Nephron (organoid): ENCODE data around the gene LAMB4.

Source experiments
- H3K27ac Mint-ChIP-seq, 3 experiments: 2 replicates each; pipeline ENCODE4 v1.8.0; 2020; ENCODE audit warnings: mixed read lengths in 3 of 3, mild to moderate bottlenecking in 2 of 3, moderate library complexity in 1 of 3
- H3K27me3 Mint-ChIP-seq: 2 replicates; pipeline ENCODE4 v1.8.0; 2021; ENCODE audit warnings: low read depth, mild to moderate bottlenecking, moderate library complexity, mixed read lengths
- H3K36me3 Mint-ChIP-seq: 2 replicates; pipeline ENCODE4 v1.8.0; 2020; ENCODE audit warnings: low read depth, mixed read lengths
- H3K4me1 Mint-ChIP-seq: 2 replicates; pipeline ENCODE4 v1.8.0; 2020; ENCODE audit warnings: mixed read lengths
- H3K4me3 Mint-ChIP-seq, 3 experiments: 2 replicates each; pipeline ENCODE4 v1.8.0; 2020; ENCODE audit warnings: mild to moderate bottlenecking in 3 of 3, mixed read lengths in 3 of 3, moderate library complexity in 2 of 3
- H3K9me3 Mint-ChIP-seq: 2 replicates; pipeline ENCODE4 v1.8.0; 2020; ENCODE audit warnings: mixed read lengths
- CTCF ChIP-seq, 3 experiments: fragments of 200-600 bp; sonication (generic); IDR thresholded peaks; one replicate each; pipeline ENCODE4 v1.5.0; 2021; ENCODE audit warnings: antibody characterized with exemption in 3 of 3; ENCODE audit not compliant: unreplicated experiment in 3 of 3

Gene LAMB4

GRCh38 chr7:108094933-108095710 is 35.0 kb downstream of the LAMB4 start:
- H3K36me3 Mint-ChIP-seq, result no peaks in the 10 kb centered on the region
- H3K27me3 Mint-ChIP-seq, result no peaks in the 10 kb centered on the region
- H3K9me3 Mint-ChIP-seq, result no peaks in the 10 kb centered on the region
- H3K4me1 Mint-ChIP-seq, result peaks cover 36% of the 10 kb centered on the region
- TF ChIP-seq CTCF (IDR thresholded peaks at IDR 0.05; ENCODE audit: unreplicated experiment in 3 of 3), result no peak
- H3K27ac Mint-ChIP-seq, result peak overlapping the region; percentile 83 to 94 (median 91)
- no peak overlapping the region for H3K4me3 Mint-ChIP-seq

- Mint-ChIP-seq H3K27ac (peak overlapping the region; percentile 83 to 94 (median 91)), H3K4me3 (no peak overlapping the region), H3K4me1 (peaks cover 32% of the 10 kb centered on the region), H3K36me3 (no peaks in the 10 kb centered on the region), H3K27me3 (no peaks in the 10 kb centered on the region), H3K9me3 (no peaks in the 10 kb centered on the region)
- TF ChIP-seq CTCF (IDR thresholded peaks at IDR 0.05; ENCODE audit: unreplicated experiment in 3 of 3), result no peak
Measured at GRCh38 chr7:108094346-108094745, 35.8 kb downstream of the LAMB4 start.

- no peaks in the 10 kb centered on the region for H3K36me3 Mint-ChIP-seq
- no peak overlapping the region for H3K4me3 Mint-ChIP-seq
- no peak for TF ChIP-seq CTCF (IDR thresholded peaks at IDR 0.05; ENCODE audit: unreplicated experiment in 3 of 3)
- H3K9me3 Mint-ChIP-seq, result no peaks in the 10 kb centered on the region
- H3K27ac Mint-ChIP-seq, result peak overlapping the region; percentile 83 to 94 (median 91)
- peaks cover 35% of the 10 kb centered on the region for H3K4me1 Mint-ChIP-seq
- H3K27me3 Mint-ChIP-seq, result no peaks in the 10 kb centered on the region
Measured at GRCh38 chr7:108093851-108094331, 36.3 kb downstream of the LAMB4 start.

GRCh38 chr7:108093341-108093740 is 36.8 kb downstream of the LAMB4 start:
- Mint-ChIP-seq H3K4me1 (peaks cover 35% of the 10 kb centered on the region), H3K4me3 (no peak overlapping the region), H3K27ac (peak overlapping the region in 1 of 3 experiments; percentile 91), H3K27me3 (no peaks in the 10 kb centered on the region), H3K36me3 (no peaks in the 10 kb centered on the region), H3K9me3 (no peaks in the 10 kb centered on the region)
- TF ChIP-seq CTCF (IDR thresholded peaks at IDR 0.05; ENCODE audit: unreplicated experiment in 3 of 3), result no peak

GRCh38 chr7:108091461-108091831 is 38.7 kb downstream of the LAMB4 start:
- no peak overlapping the region for H3K4me3 Mint-ChIP-seq
- H3K36me3 Mint-ChIP-seq, result no peaks in the 10 kb centered on the region
- TF ChIP-seq CTCF (IDR thresholded peaks at IDR 0.05; ENCODE audit: unreplicated experiment in 3 of 3), result no peak
- no peaks in the 10 kb centered on the region for H3K27me3 Mint-ChIP-seq
- H3K9me3 Mint-ChIP-seq, result no peaks in the 10 kb centered on the region
- H3K4me1 Mint-ChIP-seq, result peaks cover 49% of the 10 kb centered on the region
- H3K27ac Mint-ChIP-seq, result no peak overlapping the region
